IPS-18c (cell line): ENCODE measurements around the gene SERPINE2.

ENCODE experiments used
- H3K4me3 ChIP-seq: 2 replicates; pipeline ENCODE4 v1.7.0; 2013; ENCODE audit warnings: low read depth, mild to moderate bottlenecking, low read length, moderate library complexity; ENCODE audit not compliant: insufficient read depth
- H3K9me3 ChIP-seq: one replicate; pipeline ENCODE4 v1.6.1; 2013; ENCODE audit warnings: mild to moderate bottlenecking, low read length, moderate library complexity; ENCODE audit not compliant: control insufficient read depth, insufficient read depth

The SERPINE2 gene

GRCh38 chr2:224059178-224059577, 20.1 kb upstream of the SERPINE2 start:
- no peaks in the 10 kb centered on the region for H3K9me3 ChIP-seq

DNA sequence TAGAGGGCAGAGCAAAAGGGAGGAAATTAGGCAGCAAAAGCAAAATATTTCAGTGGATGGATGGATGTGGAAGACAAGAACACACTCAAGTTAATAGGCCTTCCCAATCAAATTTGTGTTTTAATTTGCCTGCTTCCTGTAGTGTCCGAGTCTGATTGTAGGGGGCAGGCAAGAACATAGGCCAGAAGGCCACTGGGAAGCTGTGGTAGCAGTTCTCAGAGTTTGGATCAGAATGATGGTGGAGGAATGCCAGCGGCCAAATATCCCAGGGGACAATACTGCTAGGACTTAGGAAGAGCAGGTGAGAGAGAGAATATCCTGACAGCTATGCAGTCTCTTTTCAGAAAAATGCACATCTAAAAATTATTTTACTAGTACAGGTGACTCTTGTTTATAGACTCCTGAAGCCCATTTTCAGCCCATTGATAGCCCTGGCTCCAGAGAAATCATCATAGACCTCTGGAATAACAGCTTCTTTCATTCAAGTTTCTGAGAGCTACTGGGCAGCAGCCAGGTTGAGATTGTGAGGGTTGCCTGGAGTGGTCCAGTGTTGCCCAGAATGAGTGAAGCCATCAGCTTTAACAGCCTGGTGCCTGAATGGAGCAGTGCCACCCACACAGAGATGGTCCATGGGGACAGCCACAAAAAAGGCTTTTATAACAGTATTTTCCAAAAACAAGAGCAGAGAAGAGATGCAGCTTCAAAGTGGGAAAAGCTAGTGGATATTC, 19.1 kb upstream of the SERPINE2 start:
- no peaks in the 10 kb centered on the region for H3K9me3 ChIP-seq
- no peak overlapping the region for H3K4me3 ChIP-seq

More at GRCh38 chr2:224059178-224059577, 20.1 kb upstream of the SERPINE2 start:
- no peak overlapping the region for H3K4me3 ChIP-seq

DNA sequence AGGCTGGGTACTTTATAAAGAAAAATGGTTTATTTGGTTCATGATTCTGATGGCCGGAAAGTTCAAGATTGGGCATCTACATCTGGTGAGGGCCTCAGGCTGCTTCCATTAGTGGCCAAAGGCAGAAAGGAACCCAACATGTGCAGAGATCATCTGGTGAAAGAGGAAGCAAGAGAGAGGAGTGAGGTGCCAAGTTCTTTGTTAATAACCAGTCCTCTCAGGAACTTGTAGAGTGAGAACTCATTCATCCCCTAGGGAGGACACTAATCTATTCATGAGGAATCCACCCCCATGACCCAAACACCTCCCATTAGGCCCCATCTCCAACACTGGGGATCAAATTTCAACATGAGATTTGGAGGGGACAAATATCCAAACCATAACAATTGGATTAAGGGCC, 17.8 kb upstream of the SERPINE2 start:
- Histone ChIP-seq H3K9me3 (no peaks in the 10 kb centered on the region), H3K4me3 (no peak overlapping the region)

DNA sequence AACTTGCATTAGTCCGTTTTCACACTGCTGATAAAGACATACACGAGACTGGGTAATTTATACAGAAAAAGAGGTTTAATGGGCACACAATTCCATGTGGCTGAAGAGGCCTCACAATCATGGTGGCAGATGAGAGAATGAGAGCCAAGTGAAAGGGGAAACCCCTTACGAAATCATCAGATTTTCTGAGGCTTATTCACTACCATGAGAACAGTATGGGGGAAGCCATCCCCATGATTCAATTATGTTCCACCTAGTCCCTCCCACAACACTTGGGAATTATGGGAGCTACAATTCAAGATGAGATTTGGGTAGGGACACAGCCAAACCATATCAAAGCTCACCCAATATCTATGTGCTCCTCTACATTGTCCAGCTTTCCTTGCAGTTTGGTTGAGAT, 16.0 kb upstream of the SERPINE2 start:
- H3K9me3 ChIP-seq: no peaks in the 10 kb centered on the region

GRCh38 chr2:224046752-224047151, 7.7 kb upstream of the SERPINE2 start:
- H3K4me3 ChIP-seq: no peak overlapping the region
- H3K9me3 ChIP-seq: no peaks in the 10 kb centered on the region

More for the DNA sequence above, 16.0 kb upstream of the SERPINE2 start:
- H3K4me3 ChIP-seq: no peak overlapping the region

DNA sequence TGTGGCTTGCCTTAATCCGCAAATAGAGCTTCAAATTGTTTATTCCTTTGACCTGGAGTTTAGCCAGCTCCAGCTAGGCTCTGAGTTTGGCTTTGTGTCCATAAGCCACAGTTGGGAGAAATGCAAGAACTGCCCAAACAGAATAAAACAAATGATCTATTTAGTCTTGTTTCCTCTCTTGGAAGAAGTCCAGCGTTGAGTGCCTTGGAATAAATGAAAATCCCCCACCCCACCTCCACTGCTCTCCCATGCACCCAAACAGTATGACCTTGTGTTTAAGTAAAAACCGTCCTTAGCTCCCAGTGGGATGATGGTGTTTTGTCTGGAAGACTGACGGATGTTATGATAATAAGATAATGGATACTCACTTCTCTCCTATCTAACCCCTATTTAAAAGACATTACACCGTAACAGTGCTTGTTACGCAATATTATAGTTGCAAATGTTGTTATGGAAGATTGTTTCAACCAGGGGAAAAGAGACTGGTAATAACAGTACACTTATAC, 3.2 kb upstream of the SERPINE2 start:
- Histone ChIP-seq H3K4me3 (no peak overlapping the region), H3K9me3 (no peaks in the 10 kb centered on the region)

- no peak overlapping the region for H3K4me3 ChIP-seq
- H3K9me3 ChIP-seq: no peaks in the 10 kb centered on the region
These were observed 2.5 kb upstream of the SERPINE2 start for GRCh38 chr2:224041554-224041953.

GRCh38 chr2:224040753-224041152, 1.7 kb upstream of the SERPINE2 start:
- Histone ChIP-seq H3K9me3 (no peaks in the 10 kb centered on the region), H3K4me3 (no peak overlapping the region)

DNA sequence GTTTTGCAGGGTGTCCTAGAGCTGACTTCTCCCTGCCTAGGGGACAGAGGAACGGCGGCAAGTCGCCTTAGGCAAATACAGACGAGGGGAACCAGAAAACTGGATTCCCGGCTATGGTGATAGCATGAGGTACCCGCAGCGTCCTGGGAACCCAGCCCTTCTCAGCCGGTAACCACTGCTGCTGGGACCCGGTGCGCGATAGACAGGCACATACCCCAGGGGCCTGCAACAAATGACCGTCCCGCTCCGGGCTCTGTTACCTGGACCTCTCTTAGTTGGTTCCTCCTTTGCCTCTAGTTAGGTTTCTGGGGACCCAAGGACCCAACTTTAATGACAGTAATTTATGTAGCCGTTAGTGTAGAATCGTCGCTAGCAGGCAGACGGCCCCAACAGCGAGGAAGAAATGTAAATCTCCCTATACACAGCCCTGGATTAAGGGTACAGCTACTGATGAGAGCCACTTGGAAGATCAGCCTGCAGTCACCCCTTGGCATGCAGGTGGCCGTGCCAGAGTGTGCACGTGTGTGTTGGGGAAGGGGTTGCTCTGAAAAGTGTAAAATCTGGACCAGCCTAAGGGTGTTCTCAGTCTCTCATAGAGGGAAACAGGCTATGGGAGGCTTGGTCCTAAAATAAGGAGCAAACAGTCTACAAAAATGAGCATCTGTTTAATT, 819 bp upstream of the SERPINE2 start:
- peak overlapping the region; percentile 80 for H3K4me3 ChIP-seq

DNA sequence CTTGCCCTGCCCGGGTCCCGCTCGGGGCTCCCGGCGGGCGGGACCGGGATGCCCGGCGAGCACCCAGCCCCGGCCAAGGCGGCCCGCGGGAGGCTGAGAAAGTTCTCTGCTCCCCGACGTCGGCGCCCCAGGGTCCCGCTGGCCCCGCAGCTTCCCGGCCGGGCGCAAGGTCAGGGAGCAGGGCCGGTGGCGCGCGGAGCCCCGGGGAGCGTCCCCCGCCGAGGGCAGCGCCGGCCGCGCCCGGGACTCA, 331 bp downstream of the SERPINE2 start:
- H3K4me3 ChIP-seq: peak overlapping the region; percentile 74

More for the DNA sequence above, 819 bp upstream of the SERPINE2 start:
- no peaks in the 10 kb centered on the region for H3K9me3 ChIP-seq

GRCh38 chr2:224038049-224038829, 847 bp downstream of the SERPINE2 start:
- Histone ChIP-seq H3K4me3 (peak overlapping the region; percentile 74), H3K9me3 (no peaks in the 10 kb centered on the region)

More for the DNA sequence above, 331 bp downstream of the SERPINE2 start:
- H3K9me3 ChIP-seq: no peaks in the 10 kb centered on the region

DNA sequence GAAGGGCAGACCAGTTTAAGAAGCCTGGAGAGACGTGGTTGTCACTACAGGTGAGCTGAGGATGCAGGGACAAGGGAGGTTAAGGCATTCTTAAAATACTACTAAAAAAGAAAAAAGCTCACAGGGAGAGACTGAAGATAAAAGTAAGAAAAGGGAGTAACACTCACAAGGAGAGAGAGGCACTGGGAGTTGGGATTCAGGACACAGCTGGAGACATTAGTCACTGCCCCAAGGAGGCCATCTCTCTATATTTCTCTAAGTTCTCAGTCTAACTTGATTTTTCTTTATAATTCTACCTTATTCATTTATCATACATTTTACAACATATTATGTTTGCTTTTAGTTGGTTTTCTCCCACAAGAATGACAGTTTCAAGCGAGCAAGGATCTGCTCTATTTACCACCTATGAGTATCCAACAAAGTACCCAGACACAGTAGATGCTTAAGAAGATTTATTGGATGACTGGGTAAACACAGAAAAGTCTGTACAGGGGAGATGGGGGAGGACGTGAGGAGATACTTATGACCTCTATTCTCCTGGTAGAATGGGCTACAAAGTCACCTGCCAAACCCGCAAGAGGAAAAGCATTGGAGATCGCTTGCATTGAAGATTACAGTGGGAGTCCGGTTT, 2.2 kb downstream of the SERPINE2 start:
- Histone ChIP-seq H3K9me3 (no peaks in the 10 kb centered on the region), H3K4me3 (no peak overlapping the region)

GRCh38 chr2:224034017-224034416, 5.1 kb downstream of the SERPINE2 start:
- no peak overlapping the region for H3K4me3 ChIP-seq

DNA sequence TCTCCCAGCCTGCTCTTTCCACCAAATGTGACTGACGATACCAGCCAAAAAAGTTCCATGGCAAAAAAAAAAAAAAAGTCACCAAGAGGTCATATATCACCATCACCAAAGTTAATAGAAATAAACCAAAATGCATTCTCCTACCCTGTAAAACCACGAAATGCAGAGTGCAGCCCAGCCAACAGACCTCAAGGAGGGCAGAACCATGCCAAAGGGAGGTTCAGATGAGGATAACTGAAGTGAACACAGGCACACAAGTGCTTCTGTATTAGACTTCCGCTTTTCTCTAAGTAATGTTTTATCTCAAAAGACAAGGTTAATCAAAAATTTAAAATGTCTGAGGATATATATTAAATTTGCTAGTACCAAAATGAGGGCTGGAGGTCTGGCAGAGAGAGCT, 5.5 kb downstream of the SERPINE2 start:
- Histone ChIP-seq H3K4me3 (no peak overlapping the region), H3K9me3 (no peaks in the 10 kb centered on the region)

More at GRCh38 chr2:224034017-224034416, 5.1 kb downstream of the SERPINE2 start:
- H3K9me3 ChIP-seq: no peaks in the 10 kb centered on the region

- Histone ChIP-seq H3K4me3 (no peak overlapping the region), H3K9me3 (no peaks in the 10 kb centered on the region)
These were observed 6.8 kb downstream of the SERPINE2 start for GRCh38 chr2:224032283-224032682.

- Histone ChIP-seq H3K4me3 (no peak overlapping the region), H3K9me3 (no peaks in the 10 kb centered on the region)
These were observed 7.6 kb downstream of the SERPINE2 start for GRCh38 chr2:224031358-224031970.

DNA sequence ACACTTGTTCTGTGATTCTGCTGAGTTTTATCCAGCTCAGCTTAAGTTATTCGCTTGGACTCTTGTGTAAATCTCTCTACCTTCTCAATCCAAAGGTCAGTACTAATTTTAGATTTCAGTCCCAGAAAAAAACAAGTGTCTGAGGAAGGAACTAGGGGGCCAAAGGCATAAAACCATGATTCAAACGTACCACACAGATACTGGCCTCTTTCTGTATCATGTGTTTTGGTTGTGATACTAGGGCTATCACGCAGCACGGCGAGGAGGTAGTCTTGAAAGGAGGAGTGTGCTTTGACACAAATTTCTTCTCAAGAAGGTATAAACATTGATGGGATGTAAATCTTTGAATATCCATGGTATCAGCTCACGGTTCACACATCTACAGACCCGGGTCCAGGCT, 8.3 kb downstream of the SERPINE2 start:
- no peak overlapping the region for H3K4me3 ChIP-seq

More for the DNA sequence above, 8.3 kb downstream of the SERPINE2 start:
- no peaks in the 10 kb centered on the region for H3K9me3 ChIP-seq
